Measurements from ENCODE around the gene SLC9A9.

GRCh38 chr3:143276592-143276991 is 571.7 kb downstream of the SLC9A9 start:
- TF ChIP-seq EZH2 (IDR thresholded peaks at IDR 0.05; ENCODE audit: low read length, missing control alignments) (no peak), CTCF (conservative IDR thresholded peaks at IDR 0.05 in 1 of 2, IDR thresholded peaks at IDR 0.05 in 1 of 2; ENCODE audit: low read depth in 1 of 2, low read length in 2 of 2) (no peak)

Measured in fibroblast of lung (primary cell).